HCT116 (cell line): ENCODE measurements around the gene GOLGA8S. TPM values are rescaled to one million over a fixed set of nuclear protein-coding genes. Genes with fewer than 3 reads are reported as not detected.

Source experiments
- ATAC-seq: fragments of 200-7000 bp; cut with Tn5 transposase; 2 replicates; pipeline ENCODE4 v1.9.1; 2020; ENCODE audit warnings: mild to moderate bottlenecking, moderate library complexity
- BruUV-seq: library from RNA; stranded (reverse); fragments of 400-500 nt; replicated peaks from 2 replicates; lab custom pipeline; 2021; lab: Mats Ljungman, UMichigan
- CTCF ChIA-PET: fragments of 300-600 bp; sonication (Branson Sonifier 250); formaldehyde crosslinking; loops from one replicate; lab custom pipeline; 2021; ENCODE audit warnings: antibody characterized with exemption; lab: Charles Lee
- POLR2A ChIA-PET: fragments of 300-600, 350-600 bp; sonication (Branson Sonifier 250); formaldehyde crosslinking; loops from one replicate; lab custom pipeline; 2021; ENCODE audit warnings: antibody characterized with exemption; lab: Charles Lee
- RAD21 ChIA-PET, 2 experiments: fragments of 300-600 bp; sonication (Branson Sonifier 250); formaldehyde crosslinking; loops; one replicate each; lab custom pipeline; 2023; ENCODE audit warnings: low total read pairs in 2 of 2; ENCODE audit not compliant: uncharacterized antibody in 2 of 2, unreplicated experiment in 2 of 2, low non-redundant PET in 1 of 2; lab: Charles Lee
- DNase-seq: peaks from one replicate; pipeline ENCODE4 v3.0.0-alpha.2; 2010; ENCODE audit warnings: low read depth, low spot score
- H2AFZ ChIP-seq: fragments of 200-600 bp; shearing (Covaris generic), sonication (generic); 2 replicates; pipeline ENCODE4 v1.6.1; 2017; ENCODE audit warnings: low read depth, mixed run types, mixed read lengths, antibody characterized with exemption, low read length; ENCODE audit not compliant: poor library complexity, severe bottlenecking
- H3K27ac ChIP-seq: 2 replicates; pipeline ENCODE4 v1.5.1; 2012; ENCODE audit warnings: low read depth, low read length
- H3K27me3 ChIP-seq: fragments of 200-600 bp; sonication (generic); 2 replicates; pipeline ENCODE4 v1.6.1; 2016; ENCODE audit warnings: mixed run types, low read length, mixed read lengths; ENCODE audit not compliant: insufficient read depth
- H3K36me3 ChIP-seq, 2 experiments: fragments of 200-500 bp in 1 of 2; fragments of 200-600 bp in 1 of 2; sonication (Bioruptor generic) in 1 of 2; sonication (generic) in 1 of 2; 2 replicates each; pipeline versions ENCODE4 v1.5.1 to v1.6.1; 2014 to 2016; ENCODE audit warnings: low read length in 2 of 2, inconsistent platforms in 1 of 2, mixed read lengths in 1 of 2, mixed run types in 1 of 2; ENCODE audit not compliant: insufficient read depth in 2 of 2, control insufficient read depth in 1 of 2
- H3K4me1 ChIP-seq, 2 experiments: fragments of 200-600 bp in 1 of 2; sonication (generic) in 1 of 2; 2 replicates each; pipeline versions ENCODE4 v1.5.1 to v1.6.1; 2012 to 2017; ENCODE audit warnings: low read length in 2 of 2, inconsistent platforms in 1 of 2, mild to moderate bottlenecking in 1 of 2, mixed read lengths in 1 of 2, mixed run types in 1 of 2, moderate library complexity in 1 of 2; ENCODE audit not compliant: insufficient read depth in 2 of 2, control insufficient read depth in 1 of 2
- H3K4me2 ChIP-seq: fragments of 200-600 bp; sonication (generic); 2 replicates; pipeline ENCODE4 v1.6.1; 2017; ENCODE audit warnings: mixed run types, low read length, mixed read lengths
- H3K4me3 ChIP-seq, 2 experiments: fragments of 200-600 bp in 1 of 2; sonication (generic) in 1 of 2; replicated peaks in 1 of 2; 2 replicates each; pipeline ENCODE4 v1.5.1; 2011 to 2016; ENCODE audit warnings: low read length in 2 of 2, control low read depth in 1 of 2, low read depth in 1 of 2, mild to moderate bottlenecking in 1 of 2, mixed read lengths in 1 of 2, mixed run types in 1 of 2
- H3K79me2 ChIP-seq: fragments of 200-600 bp; sonication (generic); 2 replicates; pipeline ENCODE4 v1.6.1; 2017; ENCODE audit warnings: mild to moderate bottlenecking, mixed run types, low read length, moderate library complexity, mixed read lengths; ENCODE audit not compliant: insufficient read depth
- H3K9ac ChIP-seq: fragments of 200-600 bp; sonication (generic); 2 replicates; pipeline ENCODE4 v1.6.1; 2016; ENCODE audit warnings: low read length, mixed read lengths
- H3K9me2 ChIP-seq: fragments of 200-600 bp; sonication (generic), shearing (Covaris generic); 2 replicates; pipeline ENCODE4 v1.6.1; 2017; ENCODE audit warnings: mixed run types, mild to moderate bottlenecking, moderate library complexity; ENCODE audit not compliant: insufficient read depth
- H3K9me3 ChIP-seq, 2 experiments: fragments of 200-500 bp in 1 of 2; fragments of 200-600 bp in 1 of 2; sonication (Bioruptor generic) in 1 of 2; sonication (generic) in 1 of 2; 2 replicates each; pipeline ENCODE4 v1.6.1; 2014 to 2017; ENCODE audit warnings: low read length in 2 of 2, mixed read lengths in 2 of 2, inconsistent platforms in 1 of 2, low read depth in 1 of 2, mild to moderate bottlenecking in 1 of 2, mixed run types in 1 of 2, moderate library complexity in 1 of 2; ENCODE audit not compliant: control insufficient read depth in 1 of 2, insufficient read depth in 1 of 2
- H4K20me1 ChIP-seq: fragments of 200-600 bp; sonication (generic), shearing (Covaris generic); 2 replicates; pipeline ENCODE4 v1.6.1; 2017; ENCODE audit warnings: mixed run types, mild to moderate bottlenecking, moderate library complexity; ENCODE audit not compliant: insufficient read depth
- ATF3 ChIP-seq: IDR thresholded peaks from 2 replicates; pipeline ENCODE4 v1.6.1; 2012
- CBX3 ChIP-seq: IDR thresholded peaks from 2 replicates; pipeline ENCODE4 v1.6.1; 2012; ENCODE audit warnings: low read depth
- CEBPB ChIP-seq: IDR thresholded peaks from 2 replicates; pipeline ENCODE4 v1.6.1; 2012; ENCODE audit warnings: low read depth
- CTCF ChIP-seq, 3 experiments: fragments of 200-600 bp in 1 of 3; sonication (generic) in 1 of 3; IDR thresholded peaks in 2 of 3; conservative IDR thresholded peaks in 1 of 3; 2 replicates each; pipeline ENCODE4 v1.5.1; 2012 to 2017; ENCODE audit warnings: low read depth in 2 of 3, low read length in 2 of 3, antibody characterized with exemption in 1 of 3, borderline replicate concordance in 1 of 3, control low read depth in 1 of 3, mild to moderate bottlenecking in 1 of 3, mixed read lengths in 1 of 3, mixed run types in 1 of 3, moderate library complexity in 1 of 3; ENCODE audit not compliant: insufficient read depth in 1 of 3
- EGR1 ChIP-seq: IDR thresholded peaks from 2 replicates; pipeline ENCODE4 v1.6.1; 2012; ENCODE audit warnings: low read depth
- EZH2phosphoT487 ChIP-seq: fragments of 200-600 bp; IDR thresholded peaks from 2 replicates; pipeline ENCODE4 v1.6.1; 2018; ENCODE audit warnings: antibody characterized with exemption, borderline replicate concordance
- POLR2A ChIP-seq: IDR thresholded peaks from 2 replicates; pipeline ENCODE4 v1.7.0; 2011; ENCODE audit warnings: borderline replicate concordance; ENCODE audit not compliant: insufficient read depth, insufficient read length; ENCODE audit errors: extremely low read depth
- POLR2AphosphoS5 ChIP-seq: IDR thresholded peaks from 2 replicates; pipeline ENCODE4 v1.6.1; 2011; ENCODE audit warnings: mild to moderate bottlenecking, low read depth, low read length, moderate library complexity
- RAD21 ChIP-seq: IDR thresholded peaks from 2 replicates; pipeline ENCODE4 v1.6.1; 2012; ENCODE audit warnings: low read depth, mild to moderate bottlenecking
- SIN3A ChIP-seq: IDR thresholded peaks from 2 replicates; pipeline ENCODE4 v1.6.1; 2012; ENCODE audit warnings: low read depth
- SRF ChIP-seq: IDR thresholded peaks from 2 replicates; pipeline ENCODE4 v1.6.1; 2012; ENCODE audit warnings: low read depth
- TCF7L2 ChIP-seq: IDR thresholded peaks from 2 replicates; pipeline ENCODE4 v1.7.0; 2011; ENCODE audit warnings: borderline replicate concordance, inconsistent platforms; ENCODE audit not compliant: insufficient read depth, insufficient read length; ENCODE audit errors: extremely low read depth
- ZFX ChIP-seq: fragments of 450-650 bp; IDR thresholded peaks from 2 replicates; pipeline ENCODE4 v1.6.1; 2017
- ZNF274 ChIP-seq: fragments of 200-500 bp; sonication (Bioruptor generic); IDR thresholded peaks from 2 replicates; pipeline ENCODE4 v1.6.1; 2014; ENCODE audit warnings: mild to moderate bottlenecking, low read depth, low read length, inconsistent platforms
- intact Hi-C: fragments of 100-400 bp; cut with micrococcal nuclease; formaldehyde crosslinking; loops from 2 replicates; pipeline ENCODE4 v1.10.0; 2022
- total RNA-seq: library from RNA; stranded (reverse); gene quantifications from one replicate; pipeline ENCODE4 v1.2.1, GENCODE V29; 2021; ENCODE audit not compliant: unreplicated experiment
- TF ChIP-seq, protein P1 (sequence below): IDR thresholded peaks from 2 replicates; pipeline ENCODE4 v1.6.1; 2012

Gene GOLGA8S
- total RNA-seq, 1 experiment from 2014 or later = 0.15 TPM

DNA sequence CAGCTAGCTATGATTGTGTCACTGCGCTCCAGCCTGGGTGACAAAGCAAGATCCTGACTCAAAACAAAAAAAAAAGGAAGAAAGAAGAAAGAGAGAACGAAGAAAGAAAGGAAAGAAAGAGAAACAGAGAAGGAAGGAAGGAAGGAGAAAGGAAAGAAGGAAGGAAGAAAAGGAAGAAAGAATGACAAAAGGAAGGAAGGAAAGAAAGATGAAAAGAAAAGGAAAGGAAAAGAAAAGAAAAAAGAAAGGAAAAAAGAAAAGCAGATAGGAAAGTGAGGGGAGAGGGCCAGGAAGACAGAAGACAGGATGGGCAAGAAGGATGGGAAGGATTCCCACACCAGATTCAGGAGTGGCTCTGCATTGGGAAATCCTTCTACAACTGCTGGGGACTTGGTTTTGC is 47.6 kb downstream of the GOLGA8S start:
- Histone ChIP-seq H3K36me3 (no peaks in the 10 kb centered on the region), H3K4me3 (no peak overlapping the region), H3K4me2 (no peak overlapping the region), H3K9me2 (no peaks in the 10 kb centered on the region), H2AFZ (no peak overlapping the region), H3K27me3 (0 out of 2 replicates have a peak, but pooled peaks cover 4% of the 10 kb centered on the region), H3K27ac (no peak overlapping the region), H3K9me3 (0 out of 4 replicates have a peak, but pooled peaks cover 0 to 4% of the 10 kb centered on the region in 2 experiments), H3K9ac (no peak overlapping the region), H4K20me1 (no peaks in the 10 kb centered on the region), H3K4me1 (no peaks in the 10 kb centered on the region), H3K79me2 (no peaks in the 10 kb centered on the region)
- RAD21 ChIA-PET = no interaction called here
- DNase-seq (no peak), ATAC-seq (no peak)
- TF ChIP-seq CTCF (IDR thresholded peaks at IDR 0.05 in 2 of 3, conservative IDR thresholded peaks at IDR 0.05 in 1 of 3; ENCODE audit: borderline replicate concordance in 1 of 3, insufficient read depth in 1 of 3, low read depth in 2 of 3, low read length in 2 of 3) = no peak
- TF ChIP-seq POLR2AphosphoS5 = no peak
- TF ChIP-seq, protein P1, sequence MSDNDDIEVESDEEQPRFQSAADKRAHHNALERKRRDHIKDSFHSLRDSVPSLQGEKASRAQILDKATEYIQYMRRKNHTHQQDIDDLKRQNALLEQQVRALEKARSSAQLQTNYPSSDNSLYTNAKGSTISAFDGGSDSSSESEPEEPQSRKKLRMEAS = no peak
- no peak for TF ChIP-seq TCF7L2
- no peak for TF ChIP-seq SIN3A
- no peak for TF ChIP-seq ATF3
- no peak for TF ChIP-seq POLR2A
- no peak for TF ChIP-seq EZH2phosphoT487
- no peak for TF ChIP-seq SRF
- no peak for TF ChIP-seq CBX3
- no peak for TF ChIP-seq ZNF274
- TF ChIP-seq CEBPB = no peak
- no peak for TF ChIP-seq EGR1
- no peak for TF ChIP-seq ZFX
- no peak for TF ChIP-seq RAD21
- BruUV-seq = no TSS peak
- POLR2A ChIA-PET = no interaction called here
- CTCF ChIA-PET = no interaction called here
- intact Hi-C loops = no loop called here
